ENCODE data around the gene IL6.

- TF ChIP-seq POLR2AphosphoS5 (IDR thresholded peaks at IDR 0.05; ENCODE audit: low read depth, low read length) (no peak), POLR2A (IDR thresholded peaks at IDR 0.05; ENCODE audit: low read depth, low read length) (no peak), TAF1 (IDR thresholded peaks at IDR 0.05; ENCODE audit: borderline replicate concordance, low read depth, low read length) (no peak)
Measured at GRCh38 chr7:22732556-22733126, 5.6 kb downstream of the IL6 start.
